Activated CD4-positive, CD25-positive, alpha-beta regulatory T cell treated with anti-CD3 and anti-CD28 coated beads, Interleukin-2, amount 50 U/mL, for 16 hours (primary cell): Measurements from ENCODE around the gene NOS1AP.

ENCODE experiments used
- DNase-seq: peaks from one replicate; pipeline ENCODE4 v3.0.0-alpha.2; 2020; ENCODE audit warnings: low read depth, low spot score

Gene NOS1AP

GRCh38 chr1:162250004-162250730 lies 180.7 kb downstream of the NOS1AP start:
- DNase-seq: no peak

DNA sequence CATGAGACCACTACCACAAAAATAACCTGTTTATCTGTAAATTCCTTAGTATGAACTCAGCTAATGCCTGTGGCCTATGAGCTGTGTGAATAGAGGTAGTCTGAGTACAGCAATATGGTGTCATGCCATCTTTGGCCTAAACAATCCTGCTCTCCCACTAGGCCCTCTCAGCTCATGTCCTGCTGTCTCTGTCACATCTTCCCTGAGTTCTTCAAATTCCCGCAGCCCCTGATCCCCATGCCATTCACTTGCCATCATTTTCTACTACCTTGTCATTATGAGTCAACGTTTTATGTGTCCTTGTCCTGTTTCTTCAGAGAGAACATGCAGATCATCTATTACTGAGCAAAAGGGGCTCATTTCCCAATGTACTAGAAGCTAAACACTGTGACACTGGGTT lies 181.6 kb downstream of the NOS1AP start:
- no peak for DNase-seq

DNA sequence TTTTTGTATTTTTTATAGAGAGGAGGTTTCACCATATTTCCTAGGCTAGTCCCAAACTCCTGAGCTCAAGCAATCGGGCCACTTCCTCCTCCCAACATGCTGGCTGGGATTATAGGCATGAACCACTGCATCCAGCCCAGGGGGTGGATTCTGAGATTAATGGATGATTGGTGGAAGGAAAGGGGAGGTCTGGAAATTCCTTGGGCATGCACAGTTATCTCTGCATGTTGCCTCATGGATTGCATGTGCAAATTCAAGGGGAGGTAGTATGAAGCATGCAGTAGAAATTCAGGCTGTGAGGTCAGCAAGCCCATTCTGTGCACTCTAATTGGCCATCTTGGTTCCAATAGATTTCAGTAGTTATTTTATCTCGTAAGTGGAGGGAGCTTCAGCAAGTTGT lies 182.7 kb downstream of the NOS1AP start:
- no peak for DNase-seq

DNA sequence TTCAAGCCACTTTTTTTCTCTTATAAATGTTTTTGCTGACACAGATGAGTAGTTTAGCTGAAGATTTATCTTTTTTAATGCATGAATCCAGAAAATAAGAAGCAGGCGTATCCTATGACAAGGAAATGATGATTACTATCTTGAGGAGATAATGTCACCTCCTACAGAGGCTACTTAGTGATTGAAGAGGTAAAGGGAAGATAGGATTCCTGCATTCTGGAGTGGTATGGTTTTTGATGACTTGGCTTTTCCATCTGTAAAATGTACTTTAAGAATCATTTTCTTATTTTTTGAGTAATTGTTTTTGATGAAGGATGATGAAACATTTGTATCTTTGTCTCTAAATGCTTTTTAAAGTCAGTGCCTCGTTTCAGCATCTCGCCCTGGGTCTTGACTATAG lies 184.3 kb downstream of the NOS1AP start:
- no peak for DNase-seq

- no peak for DNase-seq
Observed at GRCh38 chr1:162256287-162256686, 186.8 kb downstream of the NOS1AP start.

DNA sequence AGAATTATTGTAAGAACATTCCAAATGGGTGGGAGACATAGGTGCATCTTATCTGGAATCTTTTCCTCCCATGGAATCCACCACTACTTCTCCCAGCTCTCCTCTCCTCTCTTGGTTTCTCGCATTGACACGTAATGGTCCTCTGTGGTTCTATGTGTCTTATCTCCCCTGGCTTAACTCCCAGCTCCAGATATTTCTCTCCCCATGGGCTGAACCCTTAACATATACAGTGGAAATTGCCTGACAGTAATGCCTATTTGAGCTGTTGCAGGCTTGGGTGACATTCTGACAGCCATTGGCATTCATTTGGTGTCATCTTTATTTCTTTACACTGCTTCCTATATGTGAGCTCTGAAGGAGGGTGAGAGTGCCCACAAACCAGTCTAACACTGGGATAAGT lies 188.9 kb downstream of the NOS1AP start:
- no peak for DNase-seq

GRCh38 chr1:162259894-162260455 lies 190.5 kb downstream of the NOS1AP start:
- no peak for DNase-seq

GRCh38 chr1:162264108-162264507 lies 194.6 kb downstream of the NOS1AP start:
- no peak for DNase-seq

GRCh38 chr1:162265983-162266382 lies 196.5 kb downstream of the NOS1AP start:
- no peak for DNase-seq

DNA sequence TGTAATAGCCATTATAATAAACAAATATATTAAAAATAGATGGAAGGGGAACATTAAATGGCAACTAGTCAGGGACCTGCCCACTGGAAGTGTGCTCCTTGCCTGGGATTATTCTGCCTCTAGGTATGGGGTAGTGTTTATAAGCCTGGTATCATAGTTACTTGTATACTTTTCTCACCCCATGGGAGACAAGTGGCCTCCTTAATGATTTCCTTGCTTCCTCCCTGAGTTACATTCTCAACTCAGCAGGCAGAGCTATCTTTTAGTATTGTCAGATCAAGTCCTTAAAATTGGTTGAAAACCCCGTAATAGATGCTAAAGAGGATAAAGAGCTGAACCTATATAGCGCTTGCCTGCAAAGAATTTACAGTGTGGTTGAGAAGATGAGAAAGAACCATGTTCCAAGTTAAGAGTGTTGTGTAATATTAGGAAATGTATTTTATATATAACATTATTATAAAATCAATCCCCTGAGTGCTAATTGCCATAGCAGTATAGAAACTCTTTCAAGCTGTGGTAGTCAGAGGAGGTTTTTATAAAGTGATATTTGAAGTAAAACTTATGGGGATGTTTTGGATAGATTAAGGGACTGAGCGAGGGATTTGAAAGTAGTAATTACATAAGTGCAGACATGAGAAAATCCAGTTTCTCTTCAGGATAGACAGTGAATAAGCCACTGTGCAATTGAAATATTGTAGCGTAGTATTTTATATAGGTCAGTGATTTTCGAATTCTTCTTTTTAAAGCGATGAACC lies 200.7 kb downstream of the NOS1AP start:
- no peak for DNase-seq

DNA sequence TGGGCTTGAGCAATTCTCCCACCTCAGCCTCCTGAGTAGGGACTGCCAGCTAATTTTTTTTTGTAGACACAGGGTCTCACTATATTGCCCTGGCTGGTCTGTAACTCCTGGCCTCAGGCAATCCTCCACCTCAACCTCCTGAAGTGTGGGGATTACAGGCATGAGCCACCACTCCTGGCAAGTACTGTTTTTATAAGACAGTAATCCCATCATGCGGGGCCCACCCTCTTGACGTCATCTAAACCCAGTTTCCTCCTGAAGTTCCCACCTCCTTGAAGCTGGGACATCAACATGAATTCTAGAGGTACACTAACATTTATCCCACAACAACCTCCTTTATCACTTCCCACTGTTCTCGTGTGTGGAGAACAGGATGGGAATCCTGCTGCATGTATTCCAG lies 202.5 kb downstream of the NOS1AP start:
- no peak for DNase-seq

DNA sequence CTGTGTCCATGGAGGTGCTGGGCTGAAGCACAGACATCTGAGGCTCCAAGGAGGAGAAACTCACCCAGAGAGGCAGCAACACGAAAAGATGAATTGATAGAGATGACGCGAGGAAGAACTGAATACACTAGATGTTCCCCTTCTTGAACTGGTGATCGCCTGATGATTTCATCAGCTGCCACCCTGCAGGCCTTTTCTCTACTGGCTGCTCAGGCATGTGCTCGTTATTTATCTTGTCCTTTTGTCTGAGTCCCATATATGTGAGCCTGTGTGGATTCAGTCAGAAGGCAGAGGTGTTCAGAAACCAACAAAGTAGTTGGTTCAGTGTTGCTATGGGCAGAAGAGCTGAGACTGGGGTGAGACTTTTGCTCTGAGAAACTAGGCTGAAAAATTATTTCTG lies 202.9 kb downstream of the NOS1AP start:
- no peak for DNase-seq

GRCh38 chr1:162275622-162276175 lies 206.2 kb downstream of the NOS1AP start:
- no peak for DNase-seq

GRCh38 chr1:162276493-162276892 lies 207.0 kb downstream of the NOS1AP start:
- no peak for DNase-seq

DNA sequence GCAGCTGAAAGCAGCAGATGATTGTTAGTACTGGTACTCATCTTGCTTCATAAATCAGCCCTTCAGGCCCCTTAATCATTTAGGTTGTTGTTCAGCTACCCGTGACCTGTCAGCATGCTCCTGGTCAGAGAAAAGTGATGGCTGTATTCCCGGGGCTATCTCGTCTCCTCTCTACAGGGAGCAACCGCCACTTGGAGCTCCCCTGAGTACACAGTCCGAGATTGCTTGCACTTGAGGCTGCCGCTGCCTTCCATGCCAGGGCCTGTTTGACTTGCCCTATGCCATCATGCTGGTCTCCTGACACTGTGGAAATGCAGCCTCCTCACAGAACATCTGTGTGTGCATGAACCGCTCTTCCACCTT lies 209.6 kb downstream of the NOS1AP start:
- no peak for DNase-seq

DNA sequence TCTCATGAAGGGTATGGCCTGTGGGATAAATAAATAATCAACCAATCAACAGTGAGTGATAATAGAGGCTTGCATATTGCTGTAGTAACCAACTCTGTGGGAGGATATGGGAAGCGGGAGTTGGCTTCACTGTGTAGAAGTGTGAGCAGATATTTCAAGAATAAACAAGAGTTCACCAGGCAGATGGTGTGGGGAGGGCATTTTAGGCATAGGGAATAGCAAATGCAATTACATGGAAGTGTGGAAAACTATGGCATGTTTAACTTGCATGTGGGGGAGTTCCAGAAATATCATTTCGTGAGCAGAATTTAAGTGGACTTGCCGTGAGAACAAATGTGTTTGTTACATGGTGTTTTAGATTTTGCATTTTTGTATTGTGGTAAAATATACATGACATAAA lies 211.9 kb downstream of the NOS1AP start:
- DNase-seq: no peak

DNA sequence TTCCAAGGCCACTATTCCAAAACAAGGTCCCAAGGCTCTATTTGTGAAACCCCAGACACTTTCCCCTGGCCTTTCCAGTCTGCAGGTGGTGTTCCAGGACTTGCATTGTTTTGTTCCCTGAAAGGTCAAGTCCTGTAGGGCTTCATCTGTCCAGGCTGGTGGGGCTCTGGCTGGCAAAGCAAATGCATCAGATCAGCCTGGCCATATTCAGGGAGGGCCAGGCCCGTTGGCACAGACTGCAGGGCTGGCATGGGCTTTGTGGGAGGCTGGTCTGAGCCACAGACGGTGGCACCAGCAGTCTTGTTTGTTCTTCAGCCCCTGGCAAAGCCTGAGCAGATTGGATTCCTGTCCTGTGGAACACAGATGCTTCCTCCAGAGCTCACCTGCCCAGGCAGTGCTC lies 214.2 kb downstream of the NOS1AP start:
- no peak for DNase-seq

- DNase-seq: no peak
Observed at GRCh38 chr1:162284206-162284955, 214.9 kb downstream of the NOS1AP start.

DNA sequence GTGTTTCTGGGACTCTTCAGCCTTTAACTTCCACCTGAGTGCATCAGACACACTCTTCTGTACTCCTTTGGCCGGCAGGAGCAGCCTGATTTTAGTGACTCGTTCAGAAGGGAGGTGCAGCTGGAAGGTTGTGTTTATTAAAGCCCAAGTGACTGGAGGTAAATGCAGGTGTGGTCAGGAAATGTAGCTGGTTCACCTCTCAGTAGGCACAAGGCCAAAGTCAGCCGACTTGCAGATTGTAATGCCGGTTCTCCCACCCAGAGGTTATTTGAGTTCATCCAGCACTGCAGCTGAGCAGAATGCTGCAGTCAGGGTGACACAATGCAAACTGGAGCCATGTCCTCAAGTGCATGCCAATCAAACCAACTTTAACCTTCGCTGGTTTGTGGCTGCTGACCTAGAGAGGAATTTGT lies 215.7 kb downstream of the NOS1AP start:
- DNase-seq: no peak

DNA sequence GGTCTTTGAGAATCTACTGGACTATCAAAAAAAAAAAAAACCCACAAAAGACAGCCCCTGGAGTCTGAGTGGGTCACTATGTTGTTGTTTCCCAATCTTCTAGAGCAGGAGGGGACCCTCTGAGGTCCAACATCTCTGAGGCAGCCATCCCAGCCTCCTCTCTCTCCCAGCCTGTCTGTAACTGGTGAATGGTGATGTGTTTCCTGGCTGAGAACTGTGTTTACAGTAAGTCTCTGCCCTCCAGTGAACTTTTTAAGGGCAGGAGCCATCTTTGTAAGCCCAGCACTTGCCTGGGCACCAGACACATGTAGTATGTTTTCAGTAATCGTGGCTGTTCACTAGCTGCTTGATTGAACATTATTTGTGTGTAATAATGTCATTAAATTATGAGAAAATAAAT lies 221.5 kb downstream of the NOS1AP start:
- DNase-seq: no peak

DNA sequence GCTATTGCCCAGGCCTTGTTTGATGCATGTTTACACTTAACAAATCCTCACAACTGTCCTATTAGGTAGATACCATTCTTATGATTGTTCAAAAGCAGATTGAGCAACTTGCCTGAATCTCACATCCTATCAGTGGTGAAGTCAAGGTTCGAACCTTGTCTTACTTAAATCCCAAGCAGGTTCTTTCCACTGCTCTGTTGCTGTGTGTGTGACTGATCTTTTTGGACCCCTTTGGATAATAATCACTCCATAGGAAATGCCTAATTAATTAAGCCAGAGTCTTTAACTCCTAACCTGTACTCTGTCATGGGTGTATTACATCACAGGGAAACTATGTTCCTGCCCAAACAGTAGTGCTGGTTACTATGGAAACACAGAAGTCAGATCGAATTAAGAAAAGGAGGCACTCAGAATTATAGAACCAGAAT lies 222.9 kb downstream of the NOS1AP start:
- DNase-seq: no peak
